NCI-H2107 treated with DMSO at 0.1 percent for 48 hours (cell line): ENCODE results near the gene MCU.
"Not testable (repeated sequence)": the region's sequence is repeated elsewhere in the genome, so short reads cannot be mapped to it uniquely, and the experiment has no call there.

Experiments
- DNase-seq: peaks from one replicate; lab custom pipeline; 2025; ENCODE audit not compliant: unreplicated experiment; lab: John Stamatoyannopoulos, UW

MCU gene

DNA sequence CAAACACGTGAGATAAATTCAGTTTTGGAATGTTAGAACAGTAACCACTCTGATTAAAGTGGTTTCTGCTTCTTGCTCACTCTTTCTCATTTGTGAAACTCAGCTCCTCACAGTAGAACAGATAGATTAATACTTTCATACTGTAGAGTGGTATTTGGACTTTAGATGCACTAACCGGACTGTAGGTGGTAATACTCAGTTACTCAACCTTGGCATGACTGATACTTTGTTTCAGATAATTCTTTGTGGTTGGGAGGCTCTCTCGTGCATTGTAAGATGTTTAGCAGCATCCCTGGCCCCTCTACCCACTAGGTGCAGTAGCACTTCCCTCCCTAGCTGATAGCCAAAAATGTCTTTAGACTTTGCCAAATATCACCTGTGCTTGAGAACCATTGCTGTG, 37.6 kb downstream of the MCU start:
- no peak for DNase-seq

DNA sequence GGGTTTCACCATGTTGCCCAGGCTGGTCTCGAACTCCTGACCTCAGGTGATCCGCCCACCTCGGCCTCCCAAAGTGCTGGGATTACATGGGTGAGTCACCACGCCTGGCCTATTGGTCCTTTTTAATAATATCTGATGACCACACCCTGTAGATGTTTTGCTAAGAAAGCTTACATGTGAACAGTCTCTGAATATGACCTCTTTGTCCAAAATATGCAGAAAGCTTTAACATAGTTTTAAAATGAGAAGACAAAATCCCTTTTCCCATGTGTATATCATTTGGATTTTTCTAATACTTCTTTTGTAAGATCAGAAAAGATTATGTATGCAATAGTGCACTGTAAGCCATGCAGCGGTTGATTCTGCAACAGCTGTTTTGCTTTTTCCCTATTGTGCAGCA, 38.5 kb downstream of the MCU start:
- DNase-seq: no peak

DNA sequence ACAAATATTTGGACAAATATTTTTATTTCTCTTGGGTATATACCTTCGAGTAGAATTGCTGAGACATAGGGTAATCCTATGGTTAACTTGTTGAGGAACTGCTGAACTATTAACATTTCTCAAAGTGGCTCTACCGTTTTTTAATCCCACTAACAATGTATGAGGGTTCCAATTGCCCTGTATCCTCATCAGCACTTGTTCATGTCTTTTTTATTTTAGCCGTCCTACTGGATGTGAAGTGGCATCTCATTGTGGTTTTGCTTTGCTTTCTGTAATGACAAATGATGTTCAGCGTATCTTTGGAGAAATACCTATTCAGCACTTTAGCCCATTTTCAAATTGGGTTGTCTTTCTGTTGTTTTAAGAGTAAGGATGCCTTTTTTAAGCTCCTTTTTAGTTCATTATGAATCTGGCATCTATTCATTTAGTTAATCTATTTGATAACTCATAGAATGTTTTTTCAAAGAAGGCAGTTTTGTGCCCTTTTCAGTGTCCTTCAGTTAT, 40.0 kb downstream of the MCU start:
- no peak for DNase-seq

DNA sequence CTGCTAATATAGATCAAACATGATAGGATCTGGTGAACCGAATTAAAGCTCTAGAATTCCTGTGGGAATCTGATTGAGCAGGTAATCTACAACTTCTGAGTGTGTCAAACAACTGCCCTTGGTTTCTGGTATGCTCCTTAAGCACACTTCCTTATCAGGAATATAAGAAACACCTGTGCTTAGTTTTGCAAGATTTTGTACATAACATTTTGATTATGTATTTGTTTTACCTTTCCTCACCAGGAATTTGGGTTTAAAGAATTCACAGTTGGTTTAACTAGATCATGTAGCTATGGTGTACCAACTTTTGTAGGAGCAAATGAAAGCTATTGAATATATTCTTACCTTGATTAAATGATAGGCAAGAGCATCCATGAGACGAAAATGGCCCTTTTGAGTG, 40.6 kb downstream of the MCU start:
- no peak for DNase-seq

DNA sequence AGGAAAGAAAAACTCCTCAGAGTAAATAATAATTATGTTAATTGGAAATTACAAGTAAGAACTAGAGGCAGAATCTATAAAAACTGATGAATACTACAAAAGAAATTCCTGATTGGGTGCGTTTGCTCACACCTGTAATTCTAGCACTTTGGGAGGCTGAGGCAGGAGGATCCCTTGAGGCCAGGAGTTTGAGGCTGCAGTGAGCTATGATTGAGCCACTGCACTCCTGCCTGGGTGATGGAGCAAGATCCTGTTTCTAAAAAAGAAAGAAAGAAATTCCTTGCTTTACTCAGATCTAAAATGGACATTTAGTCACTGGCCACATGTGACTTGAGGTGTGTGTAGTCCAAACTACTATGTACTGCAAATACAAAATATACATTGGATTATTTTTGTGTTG, 42.0 kb downstream of the MCU start:
- DNase-seq: no peak

DNA sequence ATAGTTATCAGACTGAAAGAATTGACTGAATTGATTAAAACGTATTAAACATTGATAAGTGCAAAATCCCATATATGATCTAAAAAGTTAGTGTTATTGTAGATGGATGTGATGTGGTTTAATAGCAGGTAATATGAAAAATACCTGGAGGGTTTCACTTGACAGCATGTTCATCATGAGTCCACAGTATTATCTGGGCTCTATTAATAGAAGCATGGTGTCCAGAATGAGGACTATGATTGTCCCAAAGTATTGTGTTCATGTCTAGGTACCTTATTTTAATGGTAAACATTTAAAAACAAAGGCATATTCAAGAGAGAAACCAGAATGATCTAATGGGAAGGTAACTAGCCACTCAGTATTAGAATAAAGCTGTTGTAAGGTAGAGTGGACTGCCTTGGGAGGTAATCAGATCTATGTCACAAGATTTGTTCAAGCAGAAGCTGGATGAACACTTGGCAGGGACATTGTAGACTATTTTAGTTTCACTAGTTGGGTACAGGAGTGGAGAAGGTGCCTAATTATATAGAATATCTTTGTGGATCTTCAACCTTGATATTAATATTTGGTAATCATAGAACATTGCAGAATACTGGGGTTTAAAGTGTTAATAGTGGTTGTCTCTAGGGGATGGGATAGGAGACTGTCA, 43.5 kb downstream of the MCU start:
- no peak for DNase-seq

DNA sequence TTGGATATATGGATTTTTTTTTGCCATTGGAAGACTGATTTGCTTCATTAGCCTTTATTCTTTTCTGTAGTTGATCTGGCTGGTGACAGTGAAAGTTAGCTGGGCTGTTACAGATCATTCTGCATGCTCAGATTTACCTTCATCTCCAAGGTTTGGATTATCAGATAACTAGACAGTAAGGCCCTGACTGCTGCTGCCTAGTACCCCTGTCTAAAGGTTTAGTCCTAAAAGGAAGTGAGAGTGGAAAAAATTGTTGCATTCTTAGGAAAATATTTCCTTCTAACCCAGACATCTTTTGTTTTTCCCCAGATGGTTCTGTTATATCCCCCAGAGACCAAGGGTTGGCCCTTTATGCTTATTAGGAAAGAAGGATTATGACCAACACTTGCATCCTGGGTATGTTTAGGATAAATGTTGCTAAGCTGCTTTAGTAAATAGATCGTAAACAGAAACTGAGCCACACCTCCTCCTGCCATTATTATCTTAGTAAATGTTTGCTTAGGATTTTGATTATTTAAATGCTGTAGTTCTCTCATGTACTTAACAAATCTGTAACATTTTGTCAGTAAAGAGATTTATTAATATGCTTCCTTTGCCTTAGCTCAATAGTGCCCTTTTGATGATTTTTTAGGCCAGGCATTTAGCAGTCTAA, 44.4 kb downstream of the MCU start:
- DNase-seq: peak; percentile 3

DNA sequence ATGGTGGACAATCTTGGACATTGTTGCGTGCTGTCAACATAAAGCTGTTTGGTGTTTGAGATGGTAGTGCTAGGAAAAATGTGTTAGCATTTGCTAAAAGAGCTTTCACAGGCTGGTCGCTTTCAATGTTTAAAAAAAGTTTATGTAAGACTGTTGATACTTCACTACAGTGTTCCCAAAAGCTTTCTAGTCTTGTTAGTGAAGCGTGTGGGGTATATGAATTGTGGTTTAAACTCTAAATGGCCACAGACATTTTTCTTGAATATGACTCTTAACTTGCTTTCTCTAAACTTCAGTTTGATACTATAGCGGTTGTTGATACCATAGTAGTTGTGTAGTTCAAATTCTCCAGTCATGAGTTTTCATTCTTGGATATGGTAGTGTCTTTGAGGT, 44.9 kb downstream of the MCU start:
- DNase-seq: no peak

DNA sequence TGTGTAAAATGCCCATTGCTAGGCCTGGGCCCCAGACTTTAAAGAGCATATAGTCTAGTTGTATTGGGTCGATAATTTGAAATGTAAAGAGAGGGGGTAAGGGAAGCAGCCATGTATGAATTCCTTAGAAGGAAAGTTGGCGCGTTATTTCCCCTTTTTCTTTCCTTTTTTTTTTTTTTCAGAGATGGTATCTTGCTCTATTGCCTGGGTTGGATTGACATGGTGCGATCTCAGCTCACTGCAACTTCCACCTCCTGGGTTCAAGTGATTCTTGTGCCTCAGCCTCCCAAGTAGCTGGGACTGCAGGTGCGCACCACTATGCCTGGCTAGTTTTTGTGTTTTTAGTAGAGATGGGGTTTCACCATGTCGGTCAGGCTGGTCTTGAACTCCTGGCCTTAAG, 45.4 kb downstream of the MCU start:
- DNase-seq: not testable (repeated sequence)

- no peak for DNase-seq
Measured at GRCh38 chr10:72738486-72738885, 46.5 kb downstream of the MCU start.

DNA sequence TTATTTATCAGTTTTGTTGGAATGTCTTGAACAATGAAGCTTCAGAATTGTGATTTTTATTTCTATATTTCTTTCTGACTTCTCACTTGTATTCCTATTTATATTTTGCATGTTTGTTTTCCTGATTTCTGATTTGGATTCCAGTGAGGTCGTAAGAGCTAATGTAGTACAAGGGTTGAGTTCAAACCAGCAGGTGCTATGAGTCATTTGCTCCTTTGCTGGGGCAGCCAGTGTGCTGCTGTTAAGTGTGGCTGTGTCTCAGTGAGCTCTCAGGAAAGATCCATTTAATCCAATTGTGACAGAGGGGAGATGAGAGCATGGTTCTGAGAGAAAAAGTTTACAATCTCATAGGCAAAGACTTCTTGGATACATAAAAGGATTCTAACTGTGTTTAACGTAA, 48.6 kb downstream of the MCU start:
- peak; percentile 38 for DNase-seq

- DNase-seq: no peak
Measured at GRCh38 chr10:72742092-72742491, 50.1 kb downstream of the MCU start.

- DNase-seq: no peak
Measured at GRCh38 chr10:72742797-72743196, 50.9 kb downstream of the MCU start.

DNA sequence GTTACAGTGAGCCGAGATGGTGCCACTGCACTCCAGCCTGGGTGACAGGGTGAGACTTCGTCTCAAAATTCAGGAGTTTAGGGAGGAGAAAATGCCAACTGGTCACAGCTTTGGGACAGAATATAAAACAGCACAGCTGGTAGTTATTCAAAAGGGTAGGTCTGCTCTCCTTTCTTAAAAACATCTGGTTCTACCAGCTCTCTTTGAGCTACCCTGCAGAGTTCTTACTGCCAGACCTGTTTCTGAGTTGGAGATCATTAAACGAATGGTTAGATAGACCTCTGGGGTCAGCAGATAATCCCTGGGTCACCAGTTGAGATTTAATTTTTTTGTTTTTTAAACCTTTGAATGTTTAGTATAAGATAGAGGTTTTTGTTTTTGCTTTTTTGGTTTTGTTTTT, 52.6 kb downstream of the MCU start:
- DNase-seq: no peak

DNA sequence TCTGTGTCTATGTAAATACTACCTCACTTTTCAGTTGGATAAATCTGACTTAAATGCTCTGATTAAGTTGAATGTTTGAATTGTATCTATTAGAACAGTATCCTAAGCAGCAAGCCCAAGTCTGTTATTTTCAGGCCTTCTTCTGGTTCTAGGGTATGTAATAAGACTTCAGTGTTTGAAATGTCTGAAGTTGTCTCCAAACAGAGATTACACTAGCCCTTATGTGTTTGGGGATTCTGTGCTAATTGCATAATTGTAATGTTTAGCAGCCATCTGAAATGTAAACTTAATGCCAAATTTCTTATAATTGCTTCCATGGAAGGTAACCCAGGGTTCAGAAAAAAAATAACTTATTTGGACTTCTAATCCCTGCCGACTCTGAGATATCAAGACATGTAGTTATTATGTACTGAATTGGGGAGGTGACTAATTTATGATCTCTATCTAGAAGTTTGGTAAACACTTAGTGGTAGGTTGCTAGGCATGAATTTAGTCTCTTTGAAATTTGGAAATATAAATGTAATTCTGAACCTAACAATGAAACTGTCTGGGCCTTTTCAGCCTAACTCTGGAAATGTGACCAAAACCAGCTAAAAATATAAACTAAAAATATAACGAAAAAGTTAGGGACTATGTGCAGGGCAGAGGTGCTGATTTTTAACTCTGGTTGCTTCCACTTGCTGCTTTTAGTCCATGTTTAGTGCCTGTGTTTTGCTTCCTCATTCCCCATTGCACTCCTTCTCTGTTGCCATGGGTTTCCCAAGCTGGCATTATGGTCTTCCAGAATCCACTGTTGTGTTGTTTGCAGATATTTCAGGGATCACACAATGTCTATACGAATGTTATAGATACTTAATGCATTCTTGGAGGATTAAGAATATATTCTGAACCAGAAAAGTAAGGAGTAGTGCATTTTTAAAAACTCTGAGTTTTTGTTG, 54.8 kb downstream of the MCU start:
- no peak for DNase-seq

- DNase-seq: no peak
Measured at GRCh38 chr10:72747521-72747920, 55.6 kb downstream of the MCU start.

DNA sequence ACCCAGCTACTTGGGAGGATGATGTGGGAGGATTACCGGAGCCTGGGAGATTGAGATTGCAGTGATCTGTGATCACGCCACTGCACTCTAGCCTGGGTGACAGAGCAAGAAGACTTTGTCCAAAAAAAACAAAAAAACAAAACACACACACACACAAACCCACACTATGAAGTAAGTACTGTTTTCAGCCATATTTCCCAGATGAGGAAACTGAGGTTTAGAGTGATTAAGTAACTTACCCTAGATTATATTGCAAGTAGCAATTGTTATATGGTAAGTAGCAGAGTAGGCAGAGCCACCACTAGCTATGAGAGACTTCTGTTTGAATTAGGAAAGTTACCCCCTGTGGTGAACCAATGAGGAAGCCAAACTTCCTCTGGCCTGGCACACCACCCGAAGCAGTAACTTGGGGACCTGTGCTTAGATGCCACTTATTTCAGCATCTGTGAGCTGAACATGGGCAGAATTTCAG, 61.9 kb downstream of the MCU start:
- no peak for DNase-seq

- DNase-seq: no peak
Measured at GRCh38 chr10:72754275-72755032, 62.5 kb downstream of the MCU start.

- DNase-seq: no peak
Measured at GRCh38 chr10:72756674-72757385, 64.9 kb downstream of the MCU start.

DNA sequence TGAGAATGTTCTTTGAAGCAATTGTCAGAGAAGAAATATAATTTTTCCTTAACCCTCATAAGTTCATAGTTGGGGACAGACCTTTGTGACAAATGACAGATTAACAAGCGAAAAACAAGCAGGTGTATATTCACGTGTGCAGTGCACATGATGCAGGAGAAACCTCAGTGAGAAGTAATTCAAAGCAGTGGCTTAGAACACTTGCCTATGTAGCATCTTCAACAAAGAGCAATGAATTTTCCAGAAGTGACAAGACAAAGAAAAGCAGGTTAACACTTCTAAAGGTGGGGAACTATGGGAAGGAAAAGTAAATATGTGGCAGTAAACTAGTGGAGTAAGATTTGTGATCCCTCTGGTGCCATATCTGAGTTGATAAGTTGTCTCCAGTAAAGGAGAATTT, 65.8 kb downstream of the MCU start:
- DNase-seq: no peak
